ENCODE data around the gene MAML1.

DNA sequence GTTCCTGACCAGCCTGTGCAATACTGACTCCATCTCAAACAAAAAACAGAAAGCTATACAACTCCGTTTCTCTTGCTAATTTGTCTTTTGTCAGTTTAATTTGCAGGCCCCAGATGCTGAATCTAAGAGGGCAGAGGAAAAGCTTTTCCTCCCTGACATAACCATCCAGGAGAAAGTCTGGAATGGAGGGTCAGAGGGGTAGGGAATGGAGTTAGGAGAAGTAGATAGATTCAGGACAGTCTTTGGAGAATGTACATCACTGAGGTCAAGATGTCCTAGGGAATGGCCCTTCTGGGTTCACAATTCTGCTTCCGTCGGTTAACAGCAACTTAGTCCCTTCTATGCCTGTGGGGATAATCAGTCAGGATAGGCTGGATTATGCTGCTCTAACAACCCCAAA, 81.5 kb downstream of the MAML1 start:
- no peak for TF ChIP-seq POLR2A (IDR thresholded peaks at IDR 0.05)
- TF ChIP-seq, protein P1, sequence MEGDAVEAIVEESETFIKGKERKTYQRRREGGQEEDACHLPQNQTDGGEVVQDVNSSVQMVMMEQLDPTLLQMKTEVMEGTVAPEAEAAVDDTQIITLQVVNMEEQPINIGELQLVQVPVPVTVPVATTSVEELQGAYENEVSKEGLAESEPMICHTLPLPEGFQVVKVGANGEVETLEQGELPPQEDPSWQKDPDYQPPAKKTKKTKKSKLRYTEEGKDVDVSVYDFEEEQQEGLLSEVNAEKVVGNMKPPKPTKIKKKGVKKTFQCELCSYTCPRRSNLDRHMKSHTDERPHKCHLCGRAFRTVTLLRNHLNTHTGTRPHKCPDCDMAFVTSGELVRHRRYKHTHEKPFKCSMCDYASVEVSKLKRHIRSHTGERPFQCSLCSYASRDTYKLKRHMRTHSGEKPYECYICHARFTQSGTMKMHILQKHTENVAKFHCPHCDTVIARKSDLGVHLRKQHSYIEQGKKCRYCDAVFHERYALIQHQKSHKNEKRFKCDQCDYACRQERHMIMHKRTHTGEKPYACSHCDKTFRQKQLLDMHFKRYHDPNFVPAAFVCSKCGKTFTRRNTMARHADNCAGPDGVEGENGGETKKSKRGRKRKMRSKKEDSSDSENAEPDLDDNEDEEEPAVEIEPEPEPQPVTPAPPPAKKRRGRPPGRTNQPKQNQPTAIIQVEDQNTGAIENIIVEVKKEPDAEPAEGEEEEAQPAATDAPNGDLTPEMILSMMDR (IDR thresholded peaks at IDR 0.05): no peak
